Epidermal melanocyte (primary cell): Measurements from ENCODE around the gene RNASE11.
"Not testable (repeated sequence)": the region's sequence is repeated elsewhere in the genome, so short reads cannot be mapped to it uniquely, and the experiment has no call there.

ENCODE experiments used
- DNase-seq: peaks from one replicate; pipeline ENCODE4 v3.0.0; 2011; ENCODE audit warnings: low spot score; ENCODE audit not compliant: insufficient read length

RNASE11 gene

DNA sequence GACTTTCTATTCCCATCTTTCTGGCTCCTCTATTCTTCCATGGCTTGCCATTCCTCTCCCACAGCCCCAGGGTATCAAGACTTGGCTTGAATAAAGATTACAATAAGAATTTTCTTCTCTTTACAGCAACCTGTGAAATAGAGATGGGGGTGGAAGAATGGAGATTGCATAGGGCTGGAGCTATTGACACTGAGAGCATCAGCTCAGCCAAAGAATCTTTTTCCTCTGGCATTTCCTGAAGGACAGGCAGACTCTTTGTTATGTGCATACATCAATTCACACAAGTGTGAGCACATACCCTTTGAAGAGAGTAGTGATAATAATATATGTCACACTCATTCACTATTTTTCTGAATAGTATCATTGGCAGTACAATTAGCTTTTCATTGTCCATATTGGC lies 4.7 kb downstream of the RNASE11 start:
- no peak for DNase-seq

DNA sequence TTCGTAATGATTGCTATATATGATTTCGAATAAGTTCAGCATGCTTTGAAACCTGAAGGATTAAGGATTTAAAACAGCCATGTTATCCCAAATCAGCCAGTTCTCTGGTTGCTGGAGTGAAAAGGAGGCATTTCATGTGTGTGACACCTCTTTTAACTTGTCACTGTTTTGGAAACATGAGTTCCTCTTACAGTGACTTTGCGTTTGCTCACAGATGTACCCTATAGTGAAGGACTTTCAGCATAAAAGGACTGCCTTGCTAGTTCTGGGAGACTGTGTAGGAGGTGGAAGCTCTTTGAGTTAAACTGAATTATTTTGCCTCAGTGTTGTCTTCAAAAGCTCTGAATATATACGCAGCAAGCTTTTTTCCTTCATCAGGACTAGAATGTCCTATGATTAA lies 7.6 kb downstream of the RNASE11 start:
- DNase-seq, result no peak

GRCh38 chr14:20578784-20579502 lies 8.9 kb downstream of the RNASE11 start:
- no peak for DNase-seq

- no peak for DNase-seq
Observed at GRCh38 chr14:20578325-20578724, 9.5 kb downstream of the RNASE11 start.

GRCh38 chr14:20572382-20572990 lies 15.3 kb downstream of the RNASE11 start:
- DNase-seq, result not testable (repeated sequence)

- not testable (repeated sequence) for DNase-seq
Observed at GRCh38 chr14:20570720-20571119, 17.1 kb downstream of the RNASE11 start.

GRCh38 chr14:20569865-20570264 lies 17.9 kb downstream of the RNASE11 start:
- DNase-seq, result not testable (repeated sequence)

- DNase-seq, result no peak
Observed at GRCh38 chr14:20569066-20569465, 18.7 kb downstream of the RNASE11 start.

- DNase-seq, result no peak
Observed at GRCh38 chr14:20568393-20568792, 19.4 kb downstream of the RNASE11 start.

- DNase-seq, result not testable (repeated sequence)
Observed at GRCh38 chr14:20567199-20567598, 20.6 kb downstream of the RNASE11 start.

- no peak for DNase-seq
Observed at GRCh38 chr14:20564501-20564997, 23.3 kb downstream of the RNASE11 start.

DNA sequence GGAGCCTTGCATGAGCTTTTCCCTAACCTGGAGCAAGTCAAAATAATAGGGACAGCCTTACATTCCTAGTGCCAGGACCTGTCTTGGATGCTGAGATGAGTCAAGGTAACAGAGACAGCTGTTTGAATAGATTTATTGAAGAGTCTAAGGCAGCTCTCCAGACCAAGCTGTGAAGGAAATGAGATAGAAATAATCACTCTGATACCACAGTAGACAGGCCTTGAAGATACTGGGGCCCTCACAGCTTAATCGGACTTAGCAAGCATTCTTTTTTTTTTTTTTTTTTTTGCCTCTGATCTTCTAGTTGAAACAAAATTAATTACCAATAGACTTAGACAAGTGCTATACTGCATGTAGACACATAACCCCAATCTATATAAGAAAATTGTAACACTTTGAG lies 23.8 kb downstream of the RNASE11 start:
- no peak for DNase-seq

GRCh38 chr14:20560961-20561360 lies 26.8 kb downstream of the RNASE11 start, which contains the start of gene RNASE9:
RNASE9 (minus strand) TSS chr14:20561047.
- DNase-seq, result no peak

DNA sequence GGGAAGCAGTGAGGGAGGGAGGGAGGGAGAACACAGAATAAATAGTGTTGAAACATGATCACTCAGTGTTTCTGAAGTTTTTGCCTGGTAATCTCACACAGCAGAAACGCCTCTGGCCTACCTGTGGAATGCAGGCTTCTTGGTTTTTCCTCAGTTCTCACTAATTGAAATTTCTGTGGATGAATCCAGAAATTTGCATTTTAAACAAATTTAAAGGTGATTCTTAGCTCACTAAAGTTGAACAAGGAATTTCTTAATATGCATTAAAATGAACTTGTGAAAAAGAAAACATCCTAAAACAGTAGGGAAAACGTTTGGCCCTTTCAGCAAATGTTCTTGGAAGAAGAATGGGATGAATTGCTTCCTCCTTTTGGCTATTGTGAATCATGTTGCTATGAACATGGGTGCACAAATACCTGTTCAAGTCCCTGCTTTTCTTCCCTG lies 28.3 kb downstream of the RNASE11 start:
- DNase-seq, result no peak

DNA sequence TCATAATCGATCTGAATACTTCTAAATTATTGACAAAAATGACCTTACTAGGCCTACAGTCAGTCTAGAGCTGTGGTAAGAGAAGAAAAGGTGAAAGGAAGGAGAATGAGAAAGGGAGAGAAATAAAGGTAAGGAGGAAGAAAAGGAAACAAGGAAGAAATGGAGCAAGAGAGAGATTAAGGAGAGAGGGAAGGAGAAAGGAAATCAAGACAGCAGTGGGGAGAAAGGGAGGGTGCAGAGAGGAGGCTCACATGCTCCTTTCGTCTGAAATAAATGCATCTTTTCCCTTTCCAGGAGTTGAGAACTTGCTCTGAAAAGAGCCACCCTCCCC lies 30.6 kb downstream of the RNASE11 start:
- no peak for DNase-seq

DNA sequence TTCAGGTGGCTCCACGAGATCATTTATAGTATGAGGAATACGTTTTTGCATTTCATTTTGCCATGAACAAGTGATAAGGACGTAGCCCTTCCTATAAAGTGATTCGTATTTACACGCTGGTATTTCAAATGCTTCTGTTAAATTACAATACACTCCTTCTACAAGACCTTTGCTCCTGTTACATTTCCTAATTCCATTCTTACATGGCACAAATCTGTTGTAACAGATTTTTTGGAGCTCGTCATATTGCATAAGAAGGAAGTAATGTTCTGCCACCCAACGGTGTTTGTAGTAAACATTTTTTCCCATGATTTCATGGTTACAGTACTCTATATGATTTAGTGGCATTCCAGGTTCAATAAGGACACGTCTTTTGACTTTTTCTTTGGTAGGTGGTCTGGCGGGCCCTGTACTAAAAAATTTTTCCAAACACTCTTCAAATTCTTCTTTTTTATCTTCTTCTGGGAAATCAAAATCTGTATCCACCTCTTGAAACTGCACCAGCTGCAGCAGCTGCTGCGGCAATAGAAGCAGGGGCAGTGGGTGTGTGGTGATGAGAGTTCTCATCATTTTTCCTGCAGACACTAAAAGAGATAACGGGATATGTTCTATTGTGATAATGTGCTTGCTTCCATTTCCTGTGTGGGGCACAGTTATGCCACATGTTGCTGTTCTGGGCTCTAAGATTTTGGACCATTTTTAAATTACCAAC lies 31.1 kb downstream of the RNASE11 start:
- DNase-seq, result no peak

- no peak for DNase-seq
Observed at GRCh38 chr14:20555845-20556244, 32.0 kb downstream of the RNASE11 start.

DNA sequence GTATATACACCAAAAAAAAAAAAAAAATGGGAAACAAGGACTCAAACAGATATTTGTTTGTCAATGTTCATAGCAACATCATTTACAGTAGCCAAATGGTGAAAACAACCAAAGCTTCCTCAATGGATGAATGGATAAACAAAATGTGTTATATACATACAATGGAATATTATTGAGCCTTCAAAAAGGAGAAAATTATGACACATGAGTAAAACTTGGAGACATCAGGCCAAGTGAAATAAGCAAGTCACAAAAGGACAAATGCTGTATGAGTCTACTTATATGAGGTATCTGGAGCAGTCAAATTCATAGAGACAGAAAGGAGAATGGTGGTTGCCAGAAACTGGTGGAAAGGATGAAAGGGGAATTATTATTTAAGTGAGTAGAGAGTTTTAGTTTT lies 34.8 kb downstream of the RNASE11 start:
- DNase-seq, result no peak

DNA sequence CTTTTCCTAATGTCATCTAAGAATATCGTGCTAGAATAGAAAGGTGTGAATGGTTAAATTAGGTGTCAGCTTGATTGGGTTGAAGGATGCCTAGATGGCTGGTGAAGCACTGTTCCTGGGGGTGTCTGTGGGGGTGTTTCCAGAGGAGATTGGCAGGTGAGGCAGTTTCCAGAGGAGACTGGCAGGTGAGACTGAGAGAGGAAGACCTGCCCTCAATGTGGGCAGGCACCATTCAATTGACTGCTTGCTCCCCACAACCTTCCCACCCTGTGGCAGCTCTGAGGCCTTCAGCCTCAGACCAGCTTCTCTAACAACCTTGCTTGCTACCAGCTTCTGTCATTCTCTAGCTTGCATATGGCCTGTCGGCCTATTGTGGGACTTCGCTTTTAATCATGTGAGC lies 36.2 kb downstream of the RNASE11 start:
- no peak for DNase-seq

DNA sequence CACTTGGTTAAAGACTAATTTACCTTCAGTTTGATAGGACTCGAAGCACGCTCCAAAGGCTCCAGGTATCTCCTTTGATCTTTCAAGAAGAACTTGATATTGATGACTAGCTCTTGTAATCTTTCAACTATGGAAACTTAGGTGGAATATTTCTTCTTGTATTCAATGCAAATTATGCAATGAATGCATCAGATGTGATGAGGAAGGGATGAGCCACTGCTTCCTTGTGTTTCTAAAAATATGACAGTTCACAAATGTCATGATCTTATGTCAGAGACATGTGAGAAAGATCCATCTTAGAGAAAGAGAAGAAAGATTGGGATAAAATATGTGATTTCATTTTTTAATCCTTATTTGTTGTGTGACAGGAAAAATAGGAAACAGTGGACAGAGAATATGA lies 36.9 kb downstream of the RNASE11 start:
- no peak for DNase-seq

DNA sequence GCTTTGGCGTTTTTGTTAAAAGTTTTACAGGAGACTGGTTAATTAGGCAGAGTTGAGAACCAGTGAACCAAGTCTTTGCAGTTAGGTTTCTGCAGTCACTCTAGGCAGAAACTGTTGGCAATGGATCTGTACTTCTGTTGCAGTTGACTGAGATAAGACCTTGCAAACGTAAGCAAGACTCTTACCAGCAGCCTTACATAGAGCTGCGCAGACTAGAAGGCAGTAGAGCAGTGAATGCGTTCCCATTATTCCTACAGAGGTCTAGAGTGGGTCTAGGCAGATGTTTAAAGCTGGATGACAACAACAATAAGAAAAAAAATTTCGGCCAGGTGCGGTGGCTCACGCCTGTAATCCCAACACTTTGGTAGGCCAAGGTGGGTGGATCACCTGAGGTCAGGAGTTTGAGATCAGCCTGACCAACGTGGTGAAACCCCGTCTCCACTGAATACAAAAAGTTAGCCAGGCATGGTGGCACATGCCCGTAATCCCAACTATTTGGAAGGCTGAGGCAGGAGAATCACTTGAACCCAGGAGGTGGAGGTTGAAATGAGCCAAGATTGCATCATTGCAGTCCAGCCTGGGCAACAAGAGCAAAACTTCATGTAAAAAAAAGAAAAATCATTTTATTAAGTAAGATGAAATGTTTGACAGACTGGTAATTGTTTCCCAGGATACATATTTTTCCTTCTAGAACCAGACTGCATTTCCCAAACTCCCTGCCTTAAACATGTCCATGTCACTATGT lies 39.2 kb downstream of the RNASE11 start:
- DNase-seq, result no peak

GRCh38 chr14:20546877-20547276 lies 40.9 kb downstream of the RNASE11 start:
- no peak for DNase-seq
